K562 (cell line): Measurements from ENCODE around the gene ADGRB2. TPM values are rescaled to one million over a fixed set of nuclear protein-coding genes. Genes with fewer than 3 reads are reported as not detected.

ENCODE experiments used
- ATAC-seq: fragments of 200-7000 bp; cut with Tn5 transposase; 3 replicates; pipeline ENCODE4 v1.9.1; 2020; ENCODE audit warnings: moderate library complexity
- BruUV-seq: library from RNA; stranded (reverse); fragments of 400-500 nt; replicated peaks from 2 replicates; lab custom pipeline; 2021; lab: Mats Ljungman, UMichigan
- CTCF ChIA-PET: fragments of 300-600 bp; formaldehyde crosslinking; extraction: SDS; loops from one replicate; lab custom pipeline; 2021; ENCODE audit warnings: low intra/inter-chr PET ratio; lab: Yijun Ruan, JAX
- POLR2A ChIA-PET: fragments of 300-600, 350-650 bp; sonication (Branson Sonifier 250); formaldehyde crosslinking; extraction: SDS; loops from one replicate; lab custom pipeline; 2021; ENCODE audit warnings: antibody characterized with exemption, inconsistent platforms; lab: Yijun Ruan, JAX
- DNase-seq, 4 experiments: peaks; one replicate each; pipeline versions ENCODE4 v3.0.0 to v3.0.0-alpha.2; 2011 to 2018; ENCODE audit warnings: low spot score in 3 of 4, mixed read lengths in 3 of 4; ENCODE audit errors: extremely low read depth in 1 of 4
- FAIRE-seq: peaks from 2 replicates; lab custom pipeline; 2011; peaks lifted over from hg19 to GRCh38; lab: Jason Lieb, UNC
- H2AFZ ChIP-seq: 2 replicates; pipeline ENCODE4 v1.6.0; 2011; ENCODE audit warnings: low read depth, low read length, control low read depth, inconsistent platforms
- H3K27ac ChIP-seq: fragments of 200-600 bp; 3 replicates; pipeline ENCODE4 v1.8.0; 2011; ENCODE audit warnings: low read depth, mild to moderate bottlenecking, control low read depth, inconsistent platforms, low read length, moderate library complexity, mixed read lengths; ENCODE audit errors: extremely low read depth
- H3K27me3 ChIP-seq, 2 experiments: fragments of 300-600 bp in 1 of 2; 2 replicates in 1 of 2; 3 replicates in 1 of 2; pipeline versions ENCODE4 v1.6.0 to v1.8.0; 2011; ENCODE audit warnings: inconsistent platforms in 2 of 2, low read length in 2 of 2, mild to moderate bottlenecking in 1 of 2, mixed read lengths in 1 of 2, moderate library complexity in 1 of 2; ENCODE audit not compliant: control insufficient read depth in 2 of 2, insufficient read depth in 2 of 2
- H3K36me3 ChIP-seq: fragments of 300-600 bp; 3 replicates; pipeline ENCODE4 v1.8.0; 2011; ENCODE audit warnings: mild to moderate bottlenecking, low read length, inconsistent platforms; ENCODE audit not compliant: control insufficient read depth, insufficient read depth
- H3K4me1 ChIP-seq, 2 experiments: fragments of 200-600 bp in 1 of 2; replicated peaks in 1 of 2; 2 replicates in 1 of 2; 3 replicates in 1 of 2; pipeline versions ENCODE4 v1.5.1 to v1.8.0; 2011; ENCODE audit warnings: inconsistent platforms in 2 of 2, low read length in 2 of 2, mild to moderate bottlenecking in 1 of 2, mixed read lengths in 1 of 2, moderate library complexity in 1 of 2; ENCODE audit not compliant: control insufficient read depth in 2 of 2, insufficient read depth in 2 of 2
- H3K4me2 ChIP-seq: 2 replicates; pipeline ENCODE4 v1.6.1; 2011; ENCODE audit warnings: low read length, control low read depth, inconsistent platforms, mixed read lengths; ENCODE audit not compliant: insufficient read depth
- H3K4me3 ChIP-seq: fragments of 200-600 bp; sonication (generic), shearing (Covaris generic); 2 replicates; pipeline ENCODE4 v1.5.1; 2016; ENCODE audit warnings: control low read depth, inconsistent platforms
- H3K79me2 ChIP-seq: fragments of 200-600 bp; 3 replicates; pipeline ENCODE4 v1.8.0; 2011; ENCODE audit warnings: low read length, inconsistent platforms; ENCODE audit not compliant: control insufficient read depth, insufficient read depth
- H3K9ac ChIP-seq, 2 experiments: 2 replicates each; pipeline versions ENCODE4 v1.6.0 to v1.6.1; 2011; ENCODE audit warnings: low read depth in 2 of 2, low read length in 2 of 2, control low read depth in 1 of 2, inconsistent platforms in 1 of 2, mild to moderate bottlenecking in 1 of 2, mixed read lengths in 1 of 2; ENCODE audit not compliant: insufficient read depth in 1 of 2
- H3K9me1 ChIP-seq: one replicate; pipeline ENCODE4 v1.6.0; 2011; ENCODE audit warnings: inconsistent platforms, mild to moderate bottlenecking, low read length, moderate library complexity; ENCODE audit not compliant: control insufficient read depth, insufficient read depth
- H3K9me3 ChIP-seq: replicated peaks from 2 replicates; pipeline ENCODE4 v1.5.1; 2011; ENCODE audit warnings: low read depth, low read length, inconsistent platforms; ENCODE audit not compliant: control insufficient read depth, insufficient read depth
- H4K20me1 ChIP-seq: replicated peaks from 2 replicates; pipeline ENCODE4 v1.6.1; 2011; ENCODE audit warnings: low read length, inconsistent platforms, mixed read lengths; ENCODE audit not compliant: control insufficient read depth, insufficient read depth
- ARHGAP35 ChIP-seq: fragments of 450-650 bp; IDR thresholded peaks from 2 replicates; pipeline ENCODE4 v1.6.1; 2018; ENCODE audit not compliant: partially characterized antibody
- CHD2 ChIP-seq: IDR thresholded peaks from 2 replicates; pipeline ENCODE4 v1.6.1; 2011; ENCODE audit warnings: low read depth, low read length
- GABPA ChIP-seq: fragments of 200-800 bp; sonication (Bioruptor generic); conservative IDR thresholded peaks from 2 replicates; pipeline ENCODE4 v1.6.1; 2016; ENCODE audit warnings: low read depth, missing genetic modification characterization, missing compliant biosample characterization
- HCFC1 ChIP-seq: IDR thresholded peaks from 2 replicates; pipeline ENCODE4 v1.6.1; 2012; ENCODE audit warnings: low read depth, low read length, improper control_type of control experiment
- KAT8 ChIP-seq: fragments of 450-650 bp; IDR thresholded peaks from 2 replicates; pipeline ENCODE4 v1.6.1; 2016; ENCODE audit warnings: low read depth, mild to moderate bottlenecking
- MLX ChIP-seq, 2 experiments: fragments of 450-650 bp in 1 of 2; sonication (generic) in 1 of 2; formaldehyde crosslinking; conservative IDR thresholded peaks; 2 replicates each; pipeline versions ENCODE4 v1.4.0 to v1.8.1; 2020 to 2022; ENCODE audit warnings: mild to moderate bottlenecking in 1 of 2, missing genetic modification reagents in 1 of 2
- MYBL2 ChIP-seq, 2 experiments: fragments of 450-650 bp in 1 of 2; sonication (generic) in 1 of 2; formaldehyde crosslinking in 1 of 2; IDR thresholded peaks; 2 replicates each; pipeline versions ENCODE4 v1.6.1 to v1.8.1; 2017 to 2022; ENCODE audit warnings: borderline replicate concordance in 1 of 2, inconsistent platforms in 1 of 2, low read depth in 1 of 2, mild to moderate bottlenecking in 1 of 2, missing genetic modification reagents in 1 of 2, moderate library complexity in 1 of 2
- NCOA4 ChIP-seq: fragments of 450-650 bp; IDR thresholded peaks from 2 replicates; pipeline ENCODE4 v1.6.1; 2018; ENCODE audit warnings: mild to moderate bottlenecking; ENCODE audit not compliant: partially characterized antibody
- NR3C1 ChIP-seq: sonication (generic); formaldehyde crosslinking; IDR thresholded peaks from 2 replicates; pipeline ENCODE4 v1.8.1; 2022; ENCODE audit warnings: missing genetic modification reagents
- RAD21 ChIP-seq, 2 experiments: fragments of 250-450 bp in 1 of 2; fragments of 450-650 bp in 1 of 2; sonication (Bioruptor Pico) in 1 of 2; formaldehyde crosslinking in 1 of 2; IDR thresholded peaks in 1 of 2; conservative IDR thresholded peaks in 1 of 2; 2 replicates each; pipeline versions ENCODE4 v1.4.0 to v1.8.0; 2020 to 2022; ENCODE audit warnings: mild to moderate bottlenecking in 2 of 2, moderate library complexity in 1 of 2
- TCF3 ChIP-seq: sonication (generic); formaldehyde crosslinking; IDR thresholded peaks from 2 replicates; pipeline ENCODE4 v1.4.0; 2020; ENCODE audit warnings: mild to moderate bottlenecking, missing genetic modification reagents
- TCFL5 ChIP-seq: fragments of 250-450 bp; sonication (Bioruptor Pico); conservative IDR thresholded peaks from 2 replicates; pipeline ENCODE4 v1.6.1; 2021; ENCODE audit warnings: mild to moderate bottlenecking, moderate library complexity, matching md5 sums
- TEAD1 ChIP-seq, 2 experiments: fragments of 450-650 bp in 1 of 2; sonication (generic) in 1 of 2; formaldehyde crosslinking; IDR thresholded peaks; 2 replicates each; pipeline versions ENCODE4 v1.4.0 to v1.8.0; 2020 to 2022; ENCODE audit warnings: mild to moderate bottlenecking in 2 of 2, missing genetic modification reagents in 1 of 2
- WHSC1 ChIP-seq: IDR thresholded peaks from one replicate; pipeline ENCODE4 v1.6.1; 2012; ENCODE audit warnings: low read length, control low read depth, inconsistent platforms
- ZBTB26 ChIP-seq: fragments of 450-650 bp; formaldehyde crosslinking; IDR thresholded peaks from 2 replicates; pipeline ENCODE4 v1.4.0; 2022; ENCODE audit warnings: missing genetic modification characterization
- ZFPM2 ChIP-seq: fragments of 250-450 bp; sonication (Bioruptor Pico); IDR thresholded peaks from 2 replicates; pipeline ENCODE4 v1.5.1; 2022; ENCODE audit warnings: mild to moderate bottlenecking
- ZNF3 ChIP-seq: fragments of 250-450 bp; sonication (Bioruptor Pico); IDR thresholded peaks from 2 replicates; pipeline ENCODE4 v1.5.0; 2021; ENCODE audit warnings: mild to moderate bottlenecking, moderate library complexity
- WGBS: fragments of 100-300 bp; shearing (Covaris generic); methylation state at CpG from one replicate; pipeline ENCODE4 v1.1.6; 2016; ENCODE audit warnings: low coverage, mixed read lengths; ENCODE audit not compliant: insufficient coverage; ENCODE audit errors: missing lambda C conversion rate; 5-methylcytosine and 5-hydroxymethylcytosine counted together
- in situ Hi-C: fragments of 300-500 bp; cut with MboI; formaldehyde crosslinking; loops from 4 replicates; pipeline ENCODE4 v1.15.0; 2018; ENCODE audit warnings: inconsistent platforms, mixed read lengths
- intact Hi-C: fragments of 100-400 bp; cut with micrococcal nuclease; formaldehyde crosslinking; loops from 2 replicates; pipeline ENCODE4 v1.14.2; 2022
- polyA plus RNA-seq, 8 experiments: library from polyadenylated mRNA; depleted of rRNA in 4 of 8; stranded (reverse) in 5 of 8; unstranded in 3 of 8; fragments of >200 nt; fragmentation: Nextera tagmentation in 2 of 8; fragmentation: Illumina TruSeq in 1 of 8; extraction: Ambion mirVana in 2 of 8; extraction: Trizol in 1 of 8; gene quantifications; 2 replicates each; pipeline versions ENCODE4 v1.2.1 to v1.2.3, GENCODE V29; 2011 to 2014; ENCODE audit warnings: inconsistent platforms in 1 of 8, missing spikeins in 1 of 8
- total RNA-seq, 7 experiments: library from RNA; depleted of rRNA in 6 of 7; stranded (reverse); fragments of >200 nt in 6 of 7; fragmentation: Illumina TruSeq in 2 of 7; extraction: Trizol in 2 of 7; gene quantifications; 2 replicates each; pipeline versions ENCODE4 v1.2.1 to v1.2.3, GENCODE V29; 2011 to 2021; ENCODE audit warnings: low replicate concordance in 1 of 7

ADGRB2 gene
- total and polyA plus RNA-seq, 9 of the 15 experiments (the other 6 are each of a cell fraction or from before 2014, with no cell fraction given): 0.04 to 0.23 (median 0.20) TPM; not detected in 2

- ChIA-PET CTCF (no interaction called here), POLR2A (no interaction called here)
- H3K27me3 ChIP-seq: peaks cover 81 to 94% of the 10 kb centered on the region in 2 experiments
- no peaks in the 10 kb centered on the region for H3K9me3 ChIP-seq
- H3K9ac ChIP-seq: no peak overlapping the region
- peaks cover 24% of the 10 kb centered on the region for H4K20me1 ChIP-seq
- ATAC-seq: no peak
- WGBS: 2% methylated on average over 6 of the region's 6 CpGs
- in situ Hi-C loops (no loop called here), intact Hi-C loops (no loop called here)
- H3K36me3 ChIP-seq: no peaks in the 10 kb centered on the region
- TF ChIP-seq ZNF3 (CRISPR knock-in tag): no peak
- TF ChIP-seq ARHGAP35: no peak
- TF ChIP-seq TCF3 (CRISPR knock-in tag): no peak
- no peak for TF ChIP-seq GABPA (tag)
- no peak for TF ChIP-seq ZFPM2
- no peak for TF ChIP-seq RAD21 (CRISPR knock-in tag; conservative IDR thresholded peaks at IDR 0.05 in 1 of 2, IDR thresholded peaks at IDR 0.05 in 1 of 2)
- no peak for TF ChIP-seq KAT8
- no peak for TF ChIP-seq TCFL5
- no peak for TF ChIP-seq CHD2
- TF ChIP-seq NCOA4: no peak
- no peak for TF ChIP-seq MLX (CRISPR knock-in tag; conservative IDR thresholded peaks at IDR 0.05)
- TF ChIP-seq WHSC1: no peak
- TF ChIP-seq HCFC1: no peak
- TF ChIP-seq MYBL2 (IDR thresholded peaks at IDR 0.05; ENCODE audit: low read depth): no peak
- no peak for TF ChIP-seq MYBL2 (CRISPR knock-in tag; IDR thresholded peaks at IDR 0.05; ENCODE audit: borderline replicate concordance)
- TF ChIP-seq TEAD1 (CRISPR knock-in tag; IDR thresholded peaks at IDR 0.05): no peak
- TF ChIP-seq NR3C1 (CRISPR knock-in tag): no peak
- TF ChIP-seq ZBTB26 (CRISPR knock-in tag): no peak
- FAIRE-seq: no peak
- BruUV-seq: no TSS peak
- no peak overlapping the region for H3K4me3 ChIP-seq
- H3K79me2 ChIP-seq: no peaks in the 10 kb centered on the region
- DNase-seq: no peak
- H3K27ac ChIP-seq: no peak overlapping the region
- no peak overlapping the region for H2AFZ ChIP-seq
- H3K4me1 ChIP-seq: peaks cover 0 to 24% of the 10 kb centered on the region in 2 experiments; a peak in 1 of 5 replicates
- H3K4me2 ChIP-seq: no peak overlapping the region
- H3K9me1 ChIP-seq: no peaks in the 10 kb centered on the region
These were observed 31.8 kb downstream of the ADGRB2 start for GRCh38 chr1:31732343-31732742.
